ENCODE measurements around the gene IFNLR1. TPM values are rescaled to one million over a fixed set of nuclear protein-coding genes. Genes with fewer than 3 reads are reported as not detected.

Gene IFNLR1
- total RNA-seq, 2 experiments from 2014 or later, result 1.2 to 1.3 TPM

DNA sequence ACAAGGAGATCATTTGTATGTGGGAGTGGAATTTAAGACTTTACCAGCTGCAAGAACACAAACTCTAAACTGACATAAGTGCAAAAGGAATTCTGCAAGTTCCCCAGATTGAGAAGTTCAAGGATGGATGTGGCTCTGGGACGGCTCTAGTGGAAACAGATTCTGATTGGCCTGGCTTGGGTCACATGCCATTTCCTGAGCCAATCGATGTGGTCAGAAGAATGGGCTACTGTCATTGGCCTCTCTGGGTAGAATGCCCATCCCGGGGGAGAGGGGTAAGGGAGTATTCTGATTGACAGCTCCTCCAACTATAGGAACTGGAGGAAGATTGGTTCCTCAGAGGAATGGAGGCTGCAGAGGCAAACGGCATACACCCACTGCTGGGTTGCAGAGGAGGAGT is 6.0 kb upstream of the IFNLR1 start:
- H3K27ac Mint-ChIP-seq, result no peak overlapping the region
- no peak for ATAC-seq (ENCODE audit: poor library complexity)
- H3K4me1 Mint-ChIP-seq (ENCODE audit: low read depth), result peaks cover 24% of the 10 kb centered on the region

GRCh38 chr1:24191860-24192259 is 4.8 kb upstream of the IFNLR1 start:
- H3K27me3 Mint-ChIP-seq, result no peaks in the 10 kb centered on the region
- H3K9me3 ChIP-seq (ENCODE audit: control insufficient read depth in 1 of 2, insufficient read depth in 1 of 2, low read length in 2 of 2), result no peaks in the 10 kb centered on the region
- H3K36me3 Mint-ChIP-seq (ENCODE audit: low read depth), result no peaks in the 10 kb centered on the region
- H3K36me3 ChIP-seq (ENCODE audit: insufficient read depth, low read length), result no peaks in the 10 kb centered on the region
- H3K4me3 Mint-ChIP-seq, result no peak overlapping the region
- H3K4me1 Mint-ChIP-seq (ENCODE audit: low read depth), result peaks cover 32% of the 10 kb centered on the region
- DNase-seq (peak in 4 of 14 experiments; percentile 30 to 49 (median 32)), ATAC-seq (ENCODE audit: poor library complexity) (no peak)
- POLR2A ChIA-PET, result no interaction called here
- H3K9me3 Mint-ChIP-seq, result no peaks in the 10 kb centered on the region
- TF ChIP-seq CTCF (IDR thresholded peaks at IDR 0.05), result no peak
- intact Hi-C loops (cut with DNase I, micrococcal nuclease), result no loop called here
- H3K27ac Mint-ChIP-seq, result no peak overlapping the region
- CTCF ChIA-PET, result interaction anchor here (1.4 kb wide), 1 partner anchor 444 kb away, joined by 3 read pairs; no protein-coding TSS in a partner anchor
- peaks cover 26% of the 10 kb centered on the region for H3K4me1 ChIP-seq (ENCODE audit: insufficient read depth, low read length)
- no peaks in the 10 kb centered on the region for H3K27me3 ChIP-seq (ENCODE audit: control insufficient read depth in 1 of 2, insufficient read depth in 2 of 2, low read length in 2 of 2)
- no peak overlapping the region for H3K27ac ChIP-seq (ENCODE audit: low read depth in 1 of 2, low read length in 2 of 2)
- no peak overlapping the region for H3K4me3 ChIP-seq (ENCODE audit: low read length)

More for the DNA sequence above, 6.0 kb upstream of the IFNLR1 start:
- CTCF ChIA-PET, result no interaction called here
- intact Hi-C loops (cut with DNase I, micrococcal nuclease), result no loop called here
- H3K9me3 Mint-ChIP-seq, result no peaks in the 10 kb centered on the region
- H3K4me3 Mint-ChIP-seq, result no peak overlapping the region
- no peak overlapping the region for H3K27ac ChIP-seq (ENCODE audit: low read depth in 1 of 2, low read length in 2 of 2)
- no peaks in the 10 kb centered on the region for H3K36me3 ChIP-seq (ENCODE audit: insufficient read depth, low read length)
- no peaks in the 10 kb centered on the region for H3K9me3 ChIP-seq (ENCODE audit: control insufficient read depth in 1 of 2, insufficient read depth in 1 of 2, low read length in 2 of 2)
- H3K4me1 ChIP-seq (ENCODE audit: insufficient read depth, low read length), result peaks cover 18% of the 10 kb centered on the region
- no peaks in the 10 kb centered on the region for H3K27me3 Mint-ChIP-seq
- H3K27me3 ChIP-seq (ENCODE audit: control insufficient read depth in 1 of 2, insufficient read depth in 2 of 2, low read length in 2 of 2), result no peaks in the 10 kb centered on the region
- H3K4me3 ChIP-seq (ENCODE audit: low read length), result no peak overlapping the region
- no peaks in the 10 kb centered on the region for H3K36me3 Mint-ChIP-seq (ENCODE audit: low read depth)
- no peak for DNase-seq
- POLR2A ChIA-PET, result no interaction called here
- no peak for TF ChIP-seq CTCF (IDR thresholded peaks at IDR 0.05)

DNA sequence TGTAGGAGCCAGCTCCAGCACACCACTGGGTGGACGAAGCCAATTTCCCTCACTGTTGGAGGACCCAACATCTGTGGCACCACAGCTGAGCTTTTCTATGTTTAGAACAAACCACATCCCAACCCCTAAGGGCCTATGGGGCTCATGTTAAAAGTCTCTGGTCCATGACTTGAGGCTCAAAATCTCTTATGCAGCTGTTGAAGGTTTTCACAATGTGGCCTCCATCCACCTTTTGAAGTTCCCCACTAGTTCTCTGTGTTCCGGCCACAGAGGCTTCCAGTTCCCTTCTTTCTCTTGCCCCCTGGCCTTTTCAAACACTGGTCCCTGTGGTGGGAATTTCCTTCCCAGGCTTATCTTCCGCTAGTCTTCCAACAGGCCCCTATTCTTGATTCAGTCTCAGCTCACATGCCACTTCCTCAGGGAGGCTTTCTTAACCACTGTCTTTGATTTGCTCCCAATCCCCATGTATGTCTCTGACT is 3.9 kb upstream of the IFNLR1 start:
- no peak for DNase-seq
- Histone ChIP-seq H3K27me3 (ENCODE audit: control insufficient read depth in 1 of 2, insufficient read depth in 2 of 2, low read length in 2 of 2) (no peaks in the 10 kb centered on the region), H3K36me3 (ENCODE audit: insufficient read depth, low read length) (no peaks in the 10 kb centered on the region), H3K9me3 (ENCODE audit: control insufficient read depth in 1 of 2, insufficient read depth in 1 of 2, low read length in 2 of 2) (no peaks in the 10 kb centered on the region), H3K27ac (ENCODE audit: low read depth in 1 of 2, low read length in 2 of 2) (no peak overlapping the region), H3K4me1 (ENCODE audit: insufficient read depth, low read length) (peaks cover 34% of the 10 kb centered on the region), H3K4me3 (ENCODE audit: low read length) (no peak overlapping the region)
- ATAC-seq (ENCODE audit: poor library complexity), result no peak
- H3K27ac Mint-ChIP-seq, result no peak overlapping the region
- H3K4me1 Mint-ChIP-seq (ENCODE audit: low read depth), result peaks cover 38% of the 10 kb centered on the region
- H3K4me3 Mint-ChIP-seq, result peak overlapping the region; percentile 23
- TF ChIP-seq CTCF (IDR thresholded peaks at IDR 0.05), result no peak
- no peaks in the 10 kb centered on the region for H3K9me3 Mint-ChIP-seq
- H3K27me3 Mint-ChIP-seq, result no peaks in the 10 kb centered on the region
- intact Hi-C loops (cut with DNase I, micrococcal nuclease), result no loop called here
- no peaks in the 10 kb centered on the region for H3K36me3 Mint-ChIP-seq (ENCODE audit: low read depth)
- CTCF ChIA-PET, result interaction anchor here (1.4 to 3.0 kb wide), 4 partner anchors 8 to 444 kb away, joined by 3 to 10 read pairs (median 6); no protein-coding TSS in a partner anchor
- POLR2A ChIA-PET, result no interaction called here
